ENCODE results near the gene PIM2. TPM values are rescaled to one million over a fixed set of nuclear protein-coding genes. Genes with fewer than 3 reads are reported as not detected.

The PIM2 gene
- total and polyA plus RNA-seq, 9 of the 15 experiments (the other 6 are each of a cell fraction or from before 2014, with no cell fraction given), result 67.6 to 191 (median 108) TPM

- peak overlapping the region; percentile 97 for H3K4me2 ChIP-seq (ENCODE audit: insufficient read depth, low read length)
- H3K9me3 ChIP-seq (replicated peaks; ENCODE audit: control insufficient read depth, insufficient read depth, low read depth, low read length), result no peaks in the 10 kb centered on the region
- DNase-seq (ENCODE audit: extremely low read depth in 1 of 4, low spot score in 3 of 4) (peak; percentile 76 to 96 (median 86)), ATAC-seq (peak; percentile 68), FAIRE-seq (peak; percentile 80)
- H3K9me1 ChIP-seq (ENCODE audit: control insufficient read depth, insufficient read depth, low read length), result no peaks in the 10 kb centered on the region
- peak overlapping the region; percentile 89 for H3K4me3 ChIP-seq
- no peak overlapping the region for H2AFZ ChIP-seq (ENCODE audit: low read depth, low read length)
- H3K9ac ChIP-seq (ENCODE audit: insufficient read depth in 1 of 2, low read depth in 2 of 2, low read length in 2 of 2), result peak overlapping the region; percentile 73 to 92
- H3K27me3 ChIP-seq (ENCODE audit: control insufficient read depth in 2 of 2, insufficient read depth in 2 of 2, low read length in 2 of 2), result no peaks in the 10 kb centered on the region; a peak in 1 of 5 replicates
- under 1% methylated on average over 24 of the region's 27 CpGs for WGBS (ENCODE audit: insufficient coverage, low coverage, missing lambda C conversion rate)
- BruUV-seq (replicated peaks), result TSS peak; percentile 28
- POLR2A ChIA-PET, result no interaction called here
- peak overlapping the region; percentile 77 for H3K27ac ChIP-seq (ENCODE audit: extremely low read depth, low read depth, low read length)
- peaks cover 69% of the 10 kb centered on the region for H3K79me2 ChIP-seq (ENCODE audit: control insufficient read depth, insufficient read depth, low read length)
- H3K4me1 ChIP-seq (replicated peaks in 1 of 2; ENCODE audit: control insufficient read depth in 2 of 2, insufficient read depth in 2 of 2, low read length in 2 of 2), result peaks cover 37 to 47% of the 10 kb centered on the region in 2 experiments
- in situ Hi-C loops (cut with MboI) (no loop called here), intact Hi-C loops (cut with micrococcal nuclease) (loop anchor here (1.0 to 10.0 kb wide), 2 partner anchors 28 to 283 kb away; no protein-coding TSS in a partner anchor)
- H4K20me1 ChIP-seq (replicated peaks; ENCODE audit: control insufficient read depth, insufficient read depth, low read length), result peaks cover 40% of the 10 kb centered on the region
- CTCF ChIA-PET (ENCODE audit: low intra/inter-chr PET ratio), result interaction anchor here (0.6 to 1.6 kb wide), 7 partner anchors 11 to 286 kb away, joined by 3 to 8 read pairs (median 4); no protein-coding TSS in a partner anchor
- peaks cover 63% of the 10 kb centered on the region for H3K36me3 ChIP-seq (ENCODE audit: control insufficient read depth, insufficient read depth, low read length)
- TF ChIP-seq AFF4 (CRISPR knock-in tag; IDR thresholded peaks at IDR 0.05) (0 out of 2 replicates have a peak, but pooled peaks have one; percentile 30), HNRNPL (IDR thresholded peaks at IDR 0.05; ENCODE audit: low read depth, low read length) (no peak), ZNF780A (CRISPR knock-in tag; IDR thresholded peaks at IDR 0.05) (no peak), ATF7 (IDR thresholded peaks at IDR 0.05) (peak; percentile 64; the same call in 1 of the 2 replicates), ZMIZ1 (IDR thresholded peaks at IDR 0.05; ENCODE audit: low read depth in 2 of 2, low read length in 2 of 2) (0 out of 4 replicates have a peak, but pooled peaks of 1 of the 2 experiments have one; percentile 19), GTF2A2 (tag; IDR thresholded peaks at IDR 0.05) (no peak), TCF3 (CRISPR knock-in tag; IDR thresholded peaks at IDR 0.05) (peak; percentile 32; the same call in 1 of the 2 replicates), POLR2AphosphoS2 (IDR thresholded peaks at IDR 0.05; ENCODE audit: low read length) (peak; percentile 73; the same call in 1 of the 2 replicates), PHF21A (IDR thresholded peaks at IDR 0.05; ENCODE audit: borderline replicate concordance, low read depth) (no peak), YY1 (IDR thresholded peaks at IDR 0.05; ENCODE audit: borderline replicate concordance in 1 of 3, control insufficient read depth in 1 of 3, extremely low read depth in 1 of 3, insufficient read depth in 3 of 3, insufficient read length in 1 of 3, insufficient replicate concordance in 2 of 3, low read depth in 1 of 3, low read length in 2 of 3) (peak in 2 of 3 experiments; percentile 40 to 51), CTBP1 (IDR thresholded peaks at IDR 0.05; ENCODE audit: borderline replicate concordance) (peak; percentile 68; the same call in 1 of the 2 replicates), GABPB1 (CRISPR knock-in tag; IDR thresholded peaks at IDR 0.05) (peak; percentile 67), MAFG (tag; conservative IDR thresholded peaks at IDR 0.05) (no peak)
Observed at GRCh38 chrX:48917139-48918001, 1.5 kb downstream of the PIM2 start.

Measured in K562 (cell line).